IMR-90 (cell line): ENCODE data around the gene SIPA1L3. TPM values are rescaled to one million over a fixed set of nuclear protein-coding genes. Genes with fewer than 3 reads are reported as not detected.

ENCODE experiments used
- CTCF ChIP-seq: conservative IDR thresholded peaks from 2 replicates; pipeline ENCODE4 v1.5.1; 2012; ENCODE audit warnings: mild to moderate bottlenecking, low read depth, low read length, improper control_type of control experiment
- RAD21 ChIP-seq: IDR thresholded peaks from 2 replicates; pipeline ENCODE4 v1.6.1; 2012; ENCODE audit warnings: low read length, improper control_type of control experiment
- RCOR1 ChIP-seq: IDR thresholded peaks from 2 replicates; pipeline ENCODE4 v1.6.1; 2012; ENCODE audit warnings: mild to moderate bottlenecking, low read length, improper control_type of control experiment; ENCODE audit not compliant: insufficient replicate concordance
- polyA plus RNA-seq, 3 experiments: library from polyadenylated mRNA; depleted of rRNA; stranded (reverse); fragments of >200 nt; gene quantifications; 2 replicates each; pipeline ENCODE4 v1.2.3, GENCODE V29; 2012; ENCODE audit warnings: low replicate concordance in 1 of 3
- total RNA-seq: library from RNA; depleted of rRNA; stranded (reverse); fragments of >200 nt; gene quantifications from 2 replicates; pipeline ENCODE4 v1.2.3, GENCODE V29; 2012

SIPA1L3 gene
- total and polyA plus RNA-seq, 2 of the 4 experiments (the other 2 are of a cell fraction): 4.1 to 9.4 TPM

GRCh38 chr19:38004186-38004520, 97.1 kb downstream of the SIPA1L3 start (continued):
- no peak for TF ChIP-seq CTCF
- no peak for TF ChIP-seq RAD21
- no peak for TF ChIP-seq RCOR1
